Neutrophil (primary cell): ENCODE data around the gene PAFAH1B2.
"Not testable (repeated sequence)": the region's sequence is repeated elsewhere in the genome, so short reads cannot be mapped to it uniquely, and the experiment has no call there.

Experiments
- H3K27ac ChIP-seq: fragments of 200-600 bp; sonication (generic); 2 replicates; pipeline ENCODE4 v1.5.1; 2016; ENCODE audit warnings: mild to moderate bottlenecking, moderate library complexity
- H3K27me3 ChIP-seq: fragments of 200-600 bp; sonication (generic); 2 replicates; pipeline ENCODE4 v1.6.0; 2016; ENCODE audit warnings: mild to moderate bottlenecking
- H3K36me3 ChIP-seq: fragments of 200-600 bp; sonication (generic); 2 replicates; pipeline ENCODE4 v1.5.1; 2017
- H3K4me1 ChIP-seq, 2 experiments: fragments of 200-600 bp in 1 of 2; sonication (generic) in 1 of 2; 1 replicate in 1 of 2; 2 replicates in 1 of 2; pipeline versions ENCODE4 v1.5.1 to v1.6.1; 2013 to 2016; ENCODE audit warnings: low read depth in 1 of 2, low read length in 1 of 2, mild to moderate bottlenecking in 1 of 2, moderate library complexity in 1 of 2; ENCODE audit not compliant: control insufficient read depth in 1 of 2, insufficient read depth in 1 of 2
- H3K4me3 ChIP-seq, 2 experiments: fragments of 200-600 bp in 1 of 2; sonication (generic) in 1 of 2; 1 replicate in 1 of 2; 2 replicates in 1 of 2; pipeline ENCODE4 v1.5.1; 2013 to 2016; ENCODE audit warnings: low read depth in 1 of 2, low read length in 1 of 2, mild to moderate bottlenecking in 1 of 2, moderate library complexity in 1 of 2
- H3K9me3 ChIP-seq: fragments of 200-600 bp; sonication (generic); 2 replicates; pipeline ENCODE4 v1.5.1; 2016
- CTCF ChIP-seq: fragments of 200-600 bp; sonication (generic); IDR thresholded peaks from 2 replicates; pipeline ENCODE4 v1.5.1; 2016; ENCODE audit warnings: antibody characterized with exemption

Gene PAFAH1B2

DNA sequence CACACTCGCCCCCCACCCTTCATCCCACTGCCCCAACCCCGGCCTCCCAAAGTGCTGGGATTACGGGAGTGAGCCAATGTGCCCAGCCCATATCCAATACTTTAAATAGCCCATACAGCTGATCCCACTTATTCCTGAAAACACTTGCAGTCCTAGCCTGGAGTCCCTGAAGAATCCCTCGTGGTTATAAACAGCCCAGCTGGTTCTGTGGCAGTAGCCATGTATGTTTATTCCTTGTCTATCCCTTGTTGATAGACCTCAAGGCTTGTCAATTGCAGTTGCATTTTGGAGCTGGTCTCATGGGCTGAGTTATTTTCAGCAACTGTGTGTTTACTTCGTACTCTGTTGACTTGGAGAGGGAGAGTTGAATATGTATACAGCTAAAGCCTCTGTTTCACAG is 21.5 kb upstream of the PAFAH1B2 start:
- TF ChIP-seq CTCF, result no peak
- Histone ChIP-seq H3K4me1 (no peaks in the 10 kb centered on the region), H3K27ac (no peak overlapping the region), H3K27me3 (peaks cover 9% of the 10 kb centered on the region), H3K36me3 (no peaks in the 10 kb centered on the region), H3K4me3 (no peak overlapping the region), H3K9me3 (no peaks in the 10 kb centered on the region)

DNA sequence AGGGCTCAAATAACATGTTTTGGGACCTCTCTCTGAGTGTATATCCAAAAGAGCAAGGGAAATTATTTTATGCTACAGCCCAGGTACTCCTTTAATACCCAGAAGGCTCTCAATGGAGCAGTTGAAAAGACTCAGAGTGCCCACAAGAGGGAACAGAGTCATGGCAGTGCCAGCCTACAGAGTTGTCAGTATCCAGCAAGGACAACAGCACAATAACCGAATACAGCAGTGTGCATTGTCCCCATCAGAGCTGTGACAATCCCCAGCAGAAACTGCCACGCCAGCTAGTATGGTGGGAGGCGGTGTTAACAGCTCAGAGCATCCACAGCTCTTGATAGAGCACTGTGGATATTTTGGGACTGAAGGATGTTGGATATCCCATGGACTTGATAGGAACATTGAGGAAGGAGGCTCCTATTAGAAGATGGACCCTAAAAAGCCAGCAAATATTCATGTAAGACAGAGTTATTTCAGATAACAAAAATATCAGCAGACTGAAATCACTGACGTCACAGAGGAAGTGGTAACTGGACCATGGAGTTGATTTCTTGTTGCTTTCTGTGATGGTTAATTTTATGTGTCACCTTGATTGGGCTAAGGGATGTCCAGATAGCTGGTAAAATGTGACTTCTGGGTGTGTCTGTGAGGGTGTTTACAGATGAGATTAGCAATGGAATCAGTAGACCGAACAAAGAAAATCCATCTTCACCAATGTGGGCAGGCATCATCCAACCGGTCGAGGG is 17.7 kb upstream of the PAFAH1B2 start:
- H3K36me3 ChIP-seq, result no peaks in the 10 kb centered on the region
- H3K9me3 ChIP-seq, result no peaks in the 10 kb centered on the region
- no peak for TF ChIP-seq CTCF

GRCh38 chr11:117127171-117127901 is 16.8 kb upstream of the PAFAH1B2 start:
- H3K27me3 ChIP-seq, result peaks cover 9% of the 10 kb centered on the region
- H3K36me3 ChIP-seq, result no peaks in the 10 kb centered on the region
- H3K27ac ChIP-seq, result no peak overlapping the region
- TF ChIP-seq CTCF, result no peak
- no peak overlapping the region for H3K4me3 ChIP-seq
- H3K9me3 ChIP-seq, result no peaks in the 10 kb centered on the region
- no peaks in the 10 kb centered on the region for H3K4me1 ChIP-seq

More for the DNA sequence above, 17.7 kb upstream of the PAFAH1B2 start:
- Histone ChIP-seq H3K27me3 (peaks cover 9% of the 10 kb centered on the region), H3K4me3 (no peak overlapping the region), H3K27ac (no peak overlapping the region), H3K4me1 (no peaks in the 10 kb centered on the region)

DNA sequence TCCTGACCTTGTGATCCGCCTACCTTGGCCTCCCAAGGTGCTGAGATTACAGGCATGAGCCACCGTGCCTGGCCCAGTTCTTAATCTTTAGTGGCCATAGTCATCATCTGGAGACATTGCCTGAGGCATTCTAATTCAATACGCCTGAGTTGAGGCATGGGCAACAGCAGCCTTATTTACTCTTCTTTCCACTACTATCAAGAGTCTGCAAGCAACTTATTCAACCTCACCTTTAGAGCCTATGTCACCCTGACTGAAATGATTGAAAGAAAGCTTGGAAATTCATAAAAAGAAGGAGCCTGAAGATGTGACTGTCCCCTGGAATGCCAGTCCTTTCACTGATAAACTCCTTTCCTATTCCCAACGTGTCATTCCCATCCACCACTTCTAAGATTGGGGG is 15.8 kb upstream of the PAFAH1B2 start:
- H3K36me3 ChIP-seq, result no peaks in the 10 kb centered on the region
- no peak for TF ChIP-seq CTCF
- H3K27ac ChIP-seq, result no peak overlapping the region
- H3K4me3 ChIP-seq, result no peak overlapping the region
- H3K9me3 ChIP-seq, result no peaks in the 10 kb centered on the region
- peaks cover 12% of the 10 kb centered on the region for H3K27me3 ChIP-seq
- no peaks in the 10 kb centered on the region for H3K4me1 ChIP-seq

GRCh38 chr11:117130396-117130795 is 13.7 kb upstream of the PAFAH1B2 start:
- H3K9me3 ChIP-seq, H3K27ac ChIP-seq, H3K4me1 ChIP-seq, H3K4me3 ChIP-seq, H3K36me3 ChIP-seq: not testable (repeated sequence)
- H3K27me3 ChIP-seq, result peaks cover 16% of the 10 kb centered on the region

DNA sequence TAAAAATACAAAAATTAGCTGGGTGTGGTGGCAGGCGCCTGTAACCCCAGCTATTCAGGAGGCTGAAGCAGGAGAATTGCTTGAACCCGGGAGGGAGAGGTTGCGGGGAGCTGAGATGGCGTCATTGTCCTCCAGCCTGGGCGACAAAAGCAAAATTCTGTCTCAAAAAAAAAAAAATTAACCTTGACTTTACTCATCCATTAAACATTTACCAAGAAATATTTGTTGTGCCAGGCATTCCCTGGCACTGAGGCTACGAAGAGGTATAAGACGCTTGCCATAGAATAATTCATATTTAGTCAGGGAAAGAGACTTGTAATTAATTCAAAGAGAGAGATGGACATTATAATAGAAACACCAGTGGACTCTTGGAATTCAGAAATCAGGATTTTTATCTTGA is 13.2 kb upstream of the PAFAH1B2 start:
- H3K27me3 ChIP-seq, result peaks cover 14% of the 10 kb centered on the region
- no peak overlapping the region for H3K27ac ChIP-seq
- H3K4me1 ChIP-seq, result no peaks in the 10 kb centered on the region
- no peak for TF ChIP-seq CTCF
- no peaks in the 10 kb centered on the region for H3K36me3 ChIP-seq
- H3K4me3 ChIP-seq, result no peak overlapping the region
- H3K9me3 ChIP-seq, result no peaks in the 10 kb centered on the region
